ENCODE results near the gene JUN. TPM values are rescaled to one million over a fixed set of nuclear protein-coding genes. Genes with fewer than 3 reads are reported as not detected.

JUN gene
- total and polyA plus RNA-seq, 2 experiments from 2014 or later = 23.3 to 28.5 TPM

GRCh38 chr1:58827298-58827697 lies 43.5 kb upstream of the JUN start:
- Histone ChIP-seq H3K4me2 (no peak overlapping the region), H3K27me3 (ENCODE audit: insufficient read depth) (no peaks in the 10 kb centered on the region), H3K4me3 (no peak overlapping the region), H3K36me3 (ENCODE audit: insufficient read depth) (no peaks in the 10 kb centered on the region), H3K9me2 (ENCODE audit: insufficient read depth) (peaks cover 3% of the 10 kb centered on the region; the same call in 1 of the 2 replicates), H3K79me2 (replicated peaks; ENCODE audit: insufficient read depth) (no peaks in the 10 kb centered on the region), H3K27ac (ENCODE audit: low read depth) (no peak overlapping the region), H2AFZ (no peak overlapping the region), H3F3A (replicated peaks; ENCODE audit: low read depth) (no peaks in the 10 kb centered on the region), H3K4me1 (ENCODE audit: insufficient read depth) (no peaks in the 10 kb centered on the region), H4K20me1 (replicated peaks; ENCODE audit: insufficient read depth) (no peaks in the 10 kb centered on the region)
- no peak overlapping the region for H3K27ac Mint-ChIP-seq
- peaks cover 25% of the 10 kb centered on the region for H3K9me3 Mint-ChIP-seq
- H3K27me3 Mint-ChIP-seq (ENCODE audit: insufficient read depth, low read depth, poor library complexity) = peaks cover 1% of the 10 kb centered on the region
- no peak for ATAC-seq
- H3K36me3 Mint-ChIP-seq (ENCODE audit: low read depth) = peaks cover 20% of the 10 kb centered on the region; the same call in 2 of the 3 replicates
- DNase-seq (ENCODE audit: low spot score) = no peak
- no peak for TF ChIP-seq NANOG (IDR thresholded peaks at IDR 0.05; ENCODE audit: borderline replicate concordance)
- TF ChIP-seq CREB1 (CRISPR knock-in tag; IDR thresholded peaks at IDR 0.05; ENCODE audit: low read depth) = no peak
- TF ChIP-seq REST (IDR thresholded peaks at IDR 0.05; ENCODE audit: unreplicated experiment) = no peak
- peaks cover 4% of the 10 kb centered on the region; the same call in 1 of the 3 replicates for H3K4me1 Mint-ChIP-seq
- H3K4me3 Mint-ChIP-seq = no peak overlapping the region

GRCh38 chr1:58824753-58825389 lies 41.0 kb upstream of the JUN start:
- no peak overlapping the region for H3K4me3 ChIP-seq
- no peaks in the 10 kb centered on the region for H3K27me3 ChIP-seq (ENCODE audit: insufficient read depth)
- no peaks in the 10 kb centered on the region for H3F3A ChIP-seq (replicated peaks; ENCODE audit: low read depth)
- no peak for DNase-seq (ENCODE audit: low spot score)
- H3K4me1 ChIP-seq (ENCODE audit: insufficient read depth) = no peaks in the 10 kb centered on the region
- Mint-ChIP-seq H3K4me1 (peaks cover 4% of the 10 kb centered on the region; the same call in 1 of the 3 replicates), H3K27ac (no peak overlapping the region), H3K36me3 (ENCODE audit: low read depth) (peaks cover 20% of the 10 kb centered on the region; the same call in 2 of the 3 replicates), H3K27me3 (ENCODE audit: insufficient read depth, low read depth, poor library complexity) (peaks cover 1% of the 10 kb centered on the region), H3K9me3 (peaks cover 25% of the 10 kb centered on the region), H3K4me3 (no peak overlapping the region)
- no peaks in the 10 kb centered on the region for H4K20me1 ChIP-seq (replicated peaks; ENCODE audit: insufficient read depth)
- H3K4me2 ChIP-seq = no peak overlapping the region
- ATAC-seq = no peak
- no peak overlapping the region for H2AFZ ChIP-seq
- H3K9me2 ChIP-seq (ENCODE audit: insufficient read depth) = peaks cover 3% of the 10 kb centered on the region; the same call in 1 of the 2 replicates
- H3K27ac ChIP-seq (ENCODE audit: low read depth) = no peak overlapping the region
- H3K79me2 ChIP-seq (replicated peaks; ENCODE audit: insufficient read depth) = no peaks in the 10 kb centered on the region
- no peaks in the 10 kb centered on the region for H3K36me3 ChIP-seq (ENCODE audit: insufficient read depth)
- no peak for TF ChIP-seq EZH2phosphoT487 (IDR thresholded peaks at IDR 0.05; ENCODE audit: unreplicated experiment)
- no peak for TF ChIP-seq REST (IDR thresholded peaks at IDR 0.05; ENCODE audit: unreplicated experiment)
- TF ChIP-seq NANOG (IDR thresholded peaks at IDR 0.05; ENCODE audit: borderline replicate concordance) = no peak
- no peak for TF ChIP-seq EZH2 (IDR thresholded peaks at IDR 0.05; ENCODE audit: low read depth, unreplicated experiment)
- no peak for TF ChIP-seq ZNF114 (CRISPR knock-in tag; IDR thresholded peaks at IDR 0.05)
- no peak for TF ChIP-seq ZNF331 (CRISPR knock-in tag; IDR thresholded peaks at IDR 0.05; ENCODE audit: low read depth)

Measured in GM23338 (cell line).